ENCODE data around the gene PLCH2. TPM values are rescaled to one million over a fixed set of nuclear protein-coding genes. Genes with fewer than 3 reads are reported as not detected.

The PLCH2 gene
- total RNA-seq, 1 experiment from 2014 or later: not detected

GRCh38 chr1:2534315-2534686, 58.2 kb downstream of the PLCH2 start:
- H3K27me3 ChIP-seq (replicated peaks; ENCODE audit: insufficient read depth, low read depth, low read length, poor library complexity): peaks cover 53% of the 10 kb centered on the region
- POLR2A ChIA-PET (ENCODE audit: low non-redundant PET): no interaction called here
- CTCF ChIA-PET: no interaction called here

GRCh38 chr1:2534687-2535441, 58.8 kb downstream of the PLCH2 start:
- BruUV-seq (replicated peaks): no TSS peak

More at GRCh38 chr1:2534315-2534686, 58.2 kb downstream of the PLCH2 start:
- no peak for DNase-seq (ENCODE audit: low spot score)
- H3K36me3 ChIP-seq (ENCODE audit: insufficient read depth, low read length, poor library complexity, severe bottlenecking): no peaks in the 10 kb centered on the region
- H3K9me3 ChIP-seq (ENCODE audit: low read depth, low read length, poor library complexity, severe bottlenecking): no peaks in the 10 kb centered on the region
- no peak overlapping the region for H3K4me3 ChIP-seq (ENCODE audit: low read depth, low read length, poor library complexity, severe bottlenecking)
- TF ChIP-seq EZH2 (IDR thresholded peaks at IDR 0.05; ENCODE audit: borderline replicate concordance, low read depth, low read length, poor library complexity, severe bottlenecking): no peak
- no peak for TF ChIP-seq CTCF (conservative IDR thresholded peaks at IDR 0.05; ENCODE audit: low read depth, low read length)
- H3K27ac ChIP-seq (ENCODE audit: low read depth, low read length, poor library complexity, severe bottlenecking): no peak overlapping the region
- intact Hi-C loops (cut with micrococcal nuclease; ENCODE audit: unreplicated experiment): no loop called here
- BruUV-seq (replicated peaks): no TSS peak
- H3K4me1 ChIP-seq (ENCODE audit: insufficient read depth, low read length, poor library complexity, severe bottlenecking): no peaks in the 10 kb centered on the region

GRCh38 chr1:2535455-2535854, 59.4 kb downstream of the PLCH2 start:
- no TSS peak for BruUV-seq (replicated peaks)
- TF ChIP-seq CTCF (conservative IDR thresholded peaks at IDR 0.05; ENCODE audit: low read depth, low read length): no peak
- no peak for TF ChIP-seq EZH2 (IDR thresholded peaks at IDR 0.05; ENCODE audit: borderline replicate concordance, low read depth, low read length, poor library complexity, severe bottlenecking)
- Histone ChIP-seq H3K9me3 (ENCODE audit: low read depth, low read length, poor library complexity, severe bottlenecking) (no peaks in the 10 kb centered on the region), H3K36me3 (ENCODE audit: insufficient read depth, low read length, poor library complexity, severe bottlenecking) (no peaks in the 10 kb centered on the region), H3K4me1 (ENCODE audit: insufficient read depth, low read length, poor library complexity, severe bottlenecking) (peaks cover 3% of the 10 kb centered on the region), H3K27ac (ENCODE audit: low read depth, low read length, poor library complexity, severe bottlenecking) (no peak overlapping the region), H3K27me3 (replicated peaks; ENCODE audit: insufficient read depth, low read depth, low read length, poor library complexity) (peaks cover 42% of the 10 kb centered on the region), H3K4me3 (ENCODE audit: low read depth, low read length, poor library complexity, severe bottlenecking) (no peak overlapping the region)
- ChIA-PET POLR2A (ENCODE audit: low non-redundant PET) (no interaction called here), CTCF (interaction anchor here (0.7 kb wide), 1 partner anchor 9 kb away, joined by 4 read pairs; the partner anchor contains the start of gene PANK4)
- DNase-seq (ENCODE audit: low spot score): no peak
- intact Hi-C loops (cut with micrococcal nuclease; ENCODE audit: unreplicated experiment): no loop called here

More at GRCh38 chr1:2534687-2535441, 58.8 kb downstream of the PLCH2 start:
- TF ChIP-seq EZH2 (IDR thresholded peaks at IDR 0.05; ENCODE audit: borderline replicate concordance, low read depth, low read length, poor library complexity, severe bottlenecking) (no peak), CTCF (conservative IDR thresholded peaks at IDR 0.05; ENCODE audit: low read depth, low read length) (no peak)
- POLR2A ChIA-PET (ENCODE audit: low non-redundant PET): no interaction called here
- H3K27ac ChIP-seq (ENCODE audit: low read depth, low read length, poor library complexity, severe bottlenecking): no peak overlapping the region
- peaks cover 48% of the 10 kb centered on the region for H3K27me3 ChIP-seq (replicated peaks; ENCODE audit: insufficient read depth, low read depth, low read length, poor library complexity)
- no peaks in the 10 kb centered on the region for H3K4me1 ChIP-seq (ENCODE audit: insufficient read depth, low read length, poor library complexity, severe bottlenecking)
- H3K9me3 ChIP-seq (ENCODE audit: low read depth, low read length, poor library complexity, severe bottlenecking): no peaks in the 10 kb centered on the region
- intact Hi-C loops (cut with micrococcal nuclease; ENCODE audit: unreplicated experiment): no loop called here
- no peaks in the 10 kb centered on the region for H3K36me3 ChIP-seq (ENCODE audit: insufficient read depth, low read length, poor library complexity, severe bottlenecking)
- no peak overlapping the region for H3K4me3 ChIP-seq (ENCODE audit: low read depth, low read length, poor library complexity, severe bottlenecking)
- DNase-seq (ENCODE audit: low spot score): no peak
- CTCF ChIA-PET: interaction anchor here (0.7 kb wide), 1 partner anchor 8 kb away, joined by 4 read pairs; the partner anchor contains the start of gene PANK4

All from A673 (cell line).